GM18502 (cell line): ENCODE results near the gene KCTD16.

Source experiments
- ATAC-seq: cut with Tn5 transposase; IDR thresholded peaks from one replicate; pipeline ENCODE4 v1.9.1; 2021; ENCODE audit warnings: mild to moderate bottlenecking; ENCODE audit not compliant: unreplicated experiment, poor library complexity

KCTD16 gene

GRCh38 chr5:144385597-144385996, 214.9 kb downstream of the KCTD16 start:
- no peak for ATAC-seq

- no peak for ATAC-seq
Observed at GRCh38 chr5:144386315-144386714, 215.6 kb downstream of the KCTD16 start.

- ATAC-seq: no peak
Observed at GRCh38 chr5:144390133-144390532, 219.5 kb downstream of the KCTD16 start.

- ATAC-seq: no peak
Observed at GRCh38 chr5:144391044-144391443, 220.4 kb downstream of the KCTD16 start.

- ATAC-seq: no peak
Observed at GRCh38 chr5:144393641-144394435, 223.2 kb downstream of the KCTD16 start.

DNA sequence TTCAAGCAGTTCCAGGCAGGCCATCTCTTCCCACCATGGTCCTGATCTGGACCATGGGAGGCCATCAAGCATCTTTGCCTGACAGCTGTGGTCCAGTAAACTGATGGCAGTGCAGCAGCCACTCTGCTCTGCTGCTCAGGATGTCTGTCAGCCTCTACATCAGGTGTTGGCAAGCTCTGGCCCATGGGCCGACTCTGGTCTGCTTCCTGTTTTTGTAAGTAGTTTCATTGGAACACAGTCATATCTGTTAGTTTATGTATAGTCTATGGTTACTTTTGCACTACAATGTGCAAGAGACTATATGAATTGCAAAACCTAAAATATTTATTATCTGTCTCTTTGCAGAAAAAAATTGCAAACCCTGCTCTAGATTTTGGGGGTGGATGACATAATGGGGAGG, 225.0 kb downstream of the KCTD16 start:
- ATAC-seq: peak; percentile 78

GRCh38 chr5:144403058-144403457, 232.4 kb downstream of the KCTD16 start:
- ATAC-seq: no peak

DNA sequence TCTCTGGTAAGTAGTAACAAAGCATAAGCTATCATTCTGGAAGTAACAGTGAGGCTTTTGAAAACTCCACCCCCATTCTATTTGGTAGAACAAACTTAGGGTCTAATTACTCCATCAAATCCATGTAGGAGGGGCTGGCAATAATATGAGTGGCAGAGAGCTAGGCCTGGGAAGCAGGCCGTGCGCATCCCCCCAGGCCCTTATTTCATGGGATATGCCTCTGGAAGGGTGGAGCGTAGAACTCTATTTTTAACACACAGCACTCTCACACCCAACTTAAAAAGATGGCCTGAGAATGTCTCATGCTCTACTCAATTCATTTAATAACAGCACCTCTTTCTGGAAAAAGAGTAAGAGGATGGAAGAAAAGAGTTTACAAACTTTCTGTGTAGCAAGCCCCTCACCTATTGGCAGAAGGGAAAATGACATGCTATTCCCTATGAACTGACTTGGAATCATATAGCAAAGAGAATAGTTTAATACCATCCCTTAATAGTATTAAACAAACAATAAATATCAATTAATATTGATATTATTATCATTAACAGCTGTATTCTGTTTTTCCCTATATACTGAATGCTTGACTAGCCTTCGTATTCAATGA, 233.2 kb downstream of the KCTD16 start:
- ATAC-seq: no peak

- ATAC-seq: no peak
Observed at GRCh38 chr5:144404672-144405071, 234.0 kb downstream of the KCTD16 start.

- ATAC-seq: no peak
Observed at GRCh38 chr5:144405991-144406390, 235.3 kb downstream of the KCTD16 start.

- no peak for ATAC-seq
Observed at GRCh38 chr5:144406442-144406841, 235.8 kb downstream of the KCTD16 start.

DNA sequence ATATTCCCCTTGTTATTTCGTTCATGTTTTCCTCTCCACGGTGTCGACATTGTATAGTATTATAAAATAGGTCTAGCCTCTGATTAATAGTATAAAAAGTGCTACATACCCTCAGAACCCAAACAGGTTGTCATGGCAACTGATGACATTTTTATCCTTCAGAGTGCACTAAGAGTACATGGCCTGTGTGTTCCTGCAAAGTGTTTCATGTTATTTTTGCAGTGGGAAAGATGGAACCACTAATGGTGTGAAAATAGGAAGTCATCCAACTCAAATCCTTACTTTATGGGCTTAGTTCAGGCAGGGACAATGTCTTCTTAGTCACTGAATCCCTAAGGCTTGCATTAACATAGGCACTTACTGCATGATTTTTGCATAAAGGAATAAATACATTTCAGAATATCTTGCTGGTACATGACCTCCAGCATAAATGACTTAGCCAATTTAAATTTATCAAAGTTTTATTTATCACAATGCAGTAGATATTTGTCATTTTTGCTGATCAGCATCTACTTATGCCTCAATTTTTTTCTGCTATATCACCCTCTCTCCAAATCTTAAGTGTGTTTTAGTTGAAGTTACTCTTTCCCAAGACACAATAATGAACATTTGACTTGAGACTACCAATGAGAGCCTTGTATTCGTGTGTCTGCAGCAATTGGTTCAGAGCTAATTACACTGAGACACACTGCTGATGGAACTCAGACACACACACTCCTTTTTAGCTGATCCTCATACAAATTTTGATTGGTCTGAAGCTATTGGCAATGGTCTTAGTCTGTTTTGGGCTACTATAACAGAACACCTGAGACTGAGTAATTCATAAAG, 243.7 kb downstream of the KCTD16 start:
- no peak for ATAC-seq

- ATAC-seq: no peak
Observed at GRCh38 chr5:144416196-144416595, 245.5 kb downstream of the KCTD16 start.

- no peak for ATAC-seq
Observed at GRCh38 chr5:144418719-144419118, 248.0 kb downstream of the KCTD16 start.

- no peak for ATAC-seq
Observed at GRCh38 chr5:144421411-144421810, 250.7 kb downstream of the KCTD16 start.

DNA sequence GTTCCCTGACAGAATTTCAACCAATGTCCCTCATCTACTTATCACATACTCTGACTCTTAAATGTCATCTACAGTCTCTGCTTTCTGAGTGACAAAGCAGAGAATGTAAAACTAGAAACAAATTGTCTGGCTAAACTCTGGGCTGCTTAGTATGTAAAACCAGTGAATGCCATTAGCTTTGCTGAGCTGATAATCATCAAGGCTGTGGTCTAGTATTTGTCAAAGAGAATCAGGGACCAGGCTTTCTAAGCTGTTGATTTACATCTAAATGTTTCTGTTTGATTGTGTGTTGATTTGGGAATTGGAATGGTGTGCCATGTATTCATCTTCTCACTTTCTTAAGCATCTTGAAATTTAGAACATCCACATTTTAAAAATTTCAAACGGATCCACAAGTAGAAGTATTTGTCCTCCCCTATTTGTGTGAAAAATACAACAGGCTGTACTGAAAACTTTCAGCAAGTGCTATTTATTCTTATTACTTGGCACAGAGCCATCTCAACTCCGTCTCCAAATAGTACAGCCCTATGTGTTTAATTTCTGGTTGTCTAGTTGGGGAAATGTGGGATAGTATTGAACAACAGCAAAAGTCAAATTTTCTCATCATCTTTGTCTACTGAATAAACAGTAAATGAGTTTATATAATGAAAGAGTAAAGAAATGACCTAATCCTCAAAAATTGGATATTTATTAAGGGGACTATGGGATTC, 251.5 kb downstream of the KCTD16 start:
- ATAC-seq: no peak

DNA sequence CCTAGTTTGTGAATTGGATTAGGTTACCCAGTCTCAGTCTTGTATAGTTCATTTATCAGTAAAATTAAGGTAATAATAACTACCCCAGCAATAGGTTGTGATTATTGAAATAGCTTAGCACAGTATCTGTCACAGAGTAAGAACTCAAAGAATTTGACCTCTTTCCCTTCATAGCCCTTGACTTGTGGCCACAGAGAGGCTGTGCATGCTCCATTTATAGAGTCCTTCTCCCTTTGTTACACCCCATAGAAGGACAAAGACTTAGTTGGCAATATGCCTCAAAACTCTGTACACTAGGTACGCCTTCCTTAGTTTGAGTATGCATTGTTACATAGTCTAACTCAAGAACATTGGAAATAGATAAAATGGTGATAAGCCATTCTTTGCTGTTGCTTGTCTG, 257.2 kb downstream of the KCTD16 start:
- no peak for ATAC-seq

GRCh38 chr5:144428326-144428725, 257.7 kb downstream of the KCTD16 start:
- ATAC-seq: no peak

- ATAC-seq: no peak
Observed at GRCh38 chr5:144429405-144429804, 258.7 kb downstream of the KCTD16 start.

- no peak for ATAC-seq
Observed at GRCh38 chr5:144429905-144430304, 259.2 kb downstream of the KCTD16 start.
